GM12878 (cell line): ENCODE measurements around the gene ANKS1A.

Source experiments
- EP300 ChIP-seq, 2 experiments: fragments of 150-350 bp in 1 of 2; IDR thresholded peaks; 2 replicates each; pipeline ENCODE4 v1.6.1; 2011 to 2012; ENCODE audit warnings: low read depth in 2 of 2, low read length in 2 of 2, borderline replicate concordance in 1 of 2, improper control_type of control experiment in 1 of 2, inconsistent platforms in 1 of 2; ENCODE audit not compliant: control insufficient read depth in 1 of 2
- KDM1A ChIP-seq: fragments of 200-600 bp; sonication (generic); IDR thresholded peaks from 2 replicates; pipeline ENCODE4 v1.6.1; 2016; ENCODE audit warnings: borderline replicate concordance

- TF ChIP-seq KDM1A (no peak), EP300 (IDR thresholded peaks at IDR 0.05; ENCODE audit: borderline replicate concordance in 1 of 2, control insufficient read depth in 1 of 2, low read depth in 2 of 2, low read length in 2 of 2) (no peak)
Measured at GRCh38 chr6:34917626-34918285, 28.7 kb downstream of the ANKS1A start.
